K562 (cell line): ENCODE data around the gene SNCG. TPM values are rescaled to one million over a fixed set of nuclear protein-coding genes. Genes with fewer than 3 reads are reported as not detected.
A peak's percentile ranks its signal among the peaks of the same experiment; 100 is the strongest.

Source experiments
- ARID1B ChIP-seq: fragments of 450-650 bp; IDR thresholded peaks from 2 replicates; pipeline ENCODE4 v1.6.1; 2016; ENCODE audit warnings: antibody characterized with exemption, mild to moderate bottlenecking, inconsistent platforms
- BRF1 ChIP-seq: IDR thresholded peaks from 3 replicates; pipeline ENCODE4 v1.6.1; 2011; ENCODE audit warnings: borderline replicate concordance, mild to moderate bottlenecking; ENCODE audit not compliant: insufficient read length; ENCODE audit errors: extremely low read depth
- CBX8 ChIP-seq: fragments of 200-600 bp; sonication (generic); IDR thresholded peaks from 2 replicates; pipeline ENCODE4 v1.6.1; 2012; ENCODE audit warnings: borderline replicate concordance, mixed run types, low read depth, mild to moderate bottlenecking, moderate library complexity, mixed read lengths, low read length, control low read depth, inconsistent platforms; ENCODE audit not compliant: poor library complexity, severe bottlenecking; ENCODE audit errors: extremely low read depth
- CC2D1A ChIP-seq: fragments of 450-650 bp; IDR thresholded peaks from 2 replicates; pipeline ENCODE4 v1.6.1; 2017; ENCODE audit warnings: mild to moderate bottlenecking
- DIDO1 ChIP-seq: fragments of 450-650 bp; IDR thresholded peaks from 2 replicates; pipeline ENCODE4 v1.6.1; 2016; ENCODE audit warnings: low read depth, missing biosample characterization, missing genetic modification characterization
- ETV5 ChIP-seq: sonication (generic); formaldehyde crosslinking; IDR thresholded peaks from 2 replicates; pipeline ENCODE4 v1.4.0; 2020; ENCODE audit warnings: low read depth, mild to moderate bottlenecking, missing genetic modification reagents
- FOXA1 ChIP-seq: fragments of 450-650 bp; IDR thresholded peaks from 2 replicates; pipeline ENCODE4 v1.6.1; 2016; ENCODE audit warnings: mild to moderate bottlenecking, borderline replicate concordance
- FOXJ2 ChIP-seq: fragments of 200-800 bp; sonication (Bioruptor generic); IDR thresholded peaks from 2 replicates; pipeline ENCODE4 v1.6.1; 2016; ENCODE audit warnings: missing genetic modification characterization, missing compliant biosample characterization
- GATAD2B ChIP-seq: fragments of 450-650 bp; IDR thresholded peaks from 2 replicates; pipeline ENCODE4 v1.6.1; 2017; ENCODE audit warnings: mild to moderate bottlenecking, borderline replicate concordance
- MBD2 ChIP-seq: sonication (generic); IDR thresholded peaks from 2 replicates; pipeline ENCODE4 v1.6.1; 2016; ENCODE audit warnings: low read depth, borderline replicate concordance
- MTA2 ChIP-seq: fragments of 450-650 bp; IDR thresholded peaks from 2 replicates; pipeline ENCODE4 v1.6.1; 2016; ENCODE audit warnings: low read depth
- NONO ChIP-seq, 2 experiments: fragments of 200-400 bp in 1 of 2; fragments of 450-650 bp in 1 of 2; formaldehyde crosslinking in 1 of 2; IDR thresholded peaks; 2 replicates each; pipeline ENCODE4 v1.6.1; 2017; ENCODE audit warnings: low read depth in 2 of 2, mild to moderate bottlenecking in 2 of 2, moderate library complexity in 2 of 2, low read length in 1 of 2
- NR2F6 ChIP-seq: fragments of 450-650 bp; formaldehyde crosslinking; IDR thresholded peaks from 2 replicates; pipeline ENCODE4 v1.4.0; 2020; ENCODE audit warnings: mild to moderate bottlenecking
- TBL1XR1 ChIP-seq, 2 experiments: IDR thresholded peaks; 2 replicates each; pipeline ENCODE4 v1.6.1; 2012; ENCODE audit warnings: improper control_type of control experiment in 2 of 2, low read length in 2 of 2, mild to moderate bottlenecking in 1 of 2
- XRCC3 ChIP-seq: fragments of 450-650 bp; IDR thresholded peaks from 2 replicates; pipeline ENCODE4 v1.6.1; 2017; ENCODE audit warnings: mild to moderate bottlenecking, moderate library complexity
- ZBTB7A ChIP-seq: IDR thresholded peaks from 2 replicates; pipeline ENCODE4 v1.6.1; 2011; ENCODE audit warnings: low read depth, mild to moderate bottlenecking, low read length, moderate library complexity, borderline replicate concordance; ENCODE audit not compliant: control insufficient read depth
- ZC3H11A ChIP-seq: IDR thresholded peaks from 2 replicates; pipeline ENCODE4 v1.6.1; 2012; ENCODE audit warnings: low read depth, low read length, improper control_type of control experiment
- ZNF316 ChIP-seq: fragments of 450-650 bp; IDR thresholded peaks from 2 replicates; pipeline ENCODE4 v1.6.1; 2016
- ZNF41 ChIP-seq: fragments of 250-450 bp; sonication (Bioruptor Pico); conservative IDR thresholded peaks from 2 replicates; pipeline ENCODE4 v1.4.0; 2020; ENCODE audit warnings: mild to moderate bottlenecking
- ZNF431 ChIP-seq: sonication (generic); formaldehyde crosslinking; IDR thresholded peaks from 2 replicates; pipeline ENCODE4 v1.8.0; 2022; ENCODE audit warnings: mild to moderate bottlenecking, missing genetic modification reagents
- ZNF644 ChIP-seq: fragments of 200-800 bp; sonication (Bioruptor generic); IDR thresholded peaks from 2 replicates; pipeline ENCODE4 v1.6.1; 2016; ENCODE audit warnings: low read depth, missing genetic modification characterization, missing compliant biosample characterization
- ZNF79 ChIP-seq: fragments of 250-450 bp; sonication (Bioruptor Pico); IDR thresholded peaks from 2 replicates; pipeline ENCODE4 v1.4.0; 2020; ENCODE audit warnings: low read depth, mild to moderate bottlenecking, moderate library complexity
- polyA plus RNA-seq, 8 experiments: library from polyadenylated mRNA; depleted of rRNA in 4 of 8; stranded (reverse) in 5 of 8; unstranded in 3 of 8; fragments of >200 nt; fragmentation: Nextera tagmentation in 2 of 8; fragmentation: Illumina TruSeq in 1 of 8; extraction: Ambion mirVana in 2 of 8; extraction: Trizol in 1 of 8; gene quantifications; 2 replicates each; pipeline versions ENCODE4 v1.2.1 to v1.2.3, GENCODE V29; 2011 to 2014; ENCODE audit warnings: inconsistent platforms in 1 of 8, missing spikeins in 1 of 8
- total RNA-seq, 7 experiments: library from RNA; depleted of rRNA in 6 of 7; stranded (reverse); fragments of >200 nt in 6 of 7; fragmentation: Illumina TruSeq in 2 of 7; extraction: Trizol in 2 of 7; gene quantifications; 2 replicates each; pipeline versions ENCODE4 v1.2.1 to v1.2.3, GENCODE V29; 2011 to 2021; ENCODE audit warnings: low replicate concordance in 1 of 7
- TF ChIP-seq, protein P1 (sequence below): fragments of 450-650 bp; formaldehyde crosslinking; IDR thresholded peaks from 2 replicates; pipeline ENCODE4 v1.4.0; 2022; ENCODE audit warnings: missing genetic modification characterization
- TF ChIP-seq, protein P2 (sequence below): fragments of 250-450 bp; sonication (Bioruptor Pico); IDR thresholded peaks from 2 replicates; pipeline ENCODE4 v1.8.0; 2022; ENCODE audit warnings: moderate library complexity, mild to moderate bottlenecking, inconsistent platforms
- TF ChIP-seq, protein P3 (sequence below), 2 experiments: fragments of 250-450 bp in 1 of 2; fragments of 450-650 bp in 1 of 2; sonication (Bioruptor Pico) in 1 of 2; IDR thresholded peaks; 2 replicates each; pipeline versions ENCODE4 v1.6.1 to v1.8.0; 2016 to 2021; ENCODE audit warnings: mild to moderate bottlenecking in 2 of 2, moderate library complexity in 2 of 2, missing compliant biosample characterization in 1 of 2, missing genetic modification characterization in 1 of 2

The SNCG gene
- total and polyA plus RNA-seq, 9 of the 15 experiments (the other 6 are each of a cell fraction or from before 2014, with no cell fraction given) = 9.8 to 146 (median 93.6) TPM

DNA sequence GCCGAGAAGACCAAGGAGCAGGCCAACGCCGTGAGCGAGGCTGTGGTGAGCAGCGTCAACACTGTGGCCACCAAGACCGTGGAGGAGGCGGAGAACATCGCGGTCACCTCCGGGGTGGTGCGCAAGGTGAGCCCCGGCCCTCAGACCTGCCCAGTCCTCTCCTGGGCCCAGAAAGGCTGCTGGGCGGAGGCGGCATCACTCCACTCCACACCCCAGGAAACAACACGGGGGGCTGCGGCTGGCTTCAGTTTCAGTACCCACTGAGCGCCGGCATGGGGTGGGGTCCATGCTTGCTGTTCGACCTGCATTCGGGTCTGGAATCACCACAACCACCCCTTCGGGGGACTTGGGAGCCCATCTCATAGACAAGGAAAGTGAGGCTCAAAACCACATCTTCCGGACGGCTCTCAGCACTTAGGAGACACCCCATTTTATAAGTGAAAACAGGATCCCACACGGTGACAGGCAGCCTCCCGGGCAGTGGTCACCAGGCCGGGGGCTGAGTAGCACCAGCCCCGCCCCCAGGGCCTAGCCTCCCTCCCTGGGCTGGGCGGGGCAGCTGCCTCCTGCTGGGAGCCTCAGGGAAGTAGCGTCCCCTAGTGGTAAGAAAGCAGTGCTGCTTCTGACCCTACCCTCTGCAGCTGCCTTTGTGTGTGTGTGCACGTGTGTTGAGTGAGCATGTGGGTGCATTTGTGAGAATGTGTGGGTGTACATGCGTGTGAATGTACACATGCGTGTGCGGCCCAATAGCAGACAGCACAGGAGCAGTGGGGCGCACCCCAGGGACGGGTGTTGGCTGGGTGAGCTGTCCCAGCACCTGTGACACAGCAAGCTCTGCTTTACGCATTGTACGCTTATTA lies 1.8 kb downstream of the SNCG start (continued):
- TF ChIP-seq ZNF431 (CRISPR knock-in tag) (no peak), DIDO1 (tag) (no peak), MTA2 (no peak), ZBTB7A (peak; percentile 90), ZNF644 (no peak), GATAD2B (no peak), FOXJ2 (no peak), ZNF79 (CRISPR knock-in tag) (no peak), NR2F6 (CRISPR knock-in tag) (no peak), BRF1 (no peak), TBL1XR1 (IDR thresholded peaks at IDR 0.05; ENCODE audit: low read length in 2 of 2) (no peak), CC2D1A (no peak), NONO (IDR thresholded peaks at IDR 0.05; ENCODE audit: low read depth in 2 of 2, low read length in 1 of 2) (no peak), ZC3H11A (no peak), CBX8 (no peak), ARID1B (0 out of 2 replicates have a peak, but pooled peaks have one; percentile 17), ZNF316 (no peak), FOXA1 (no peak), ETV5 (CRISPR knock-in tag) (no peak), MBD2 (no peak), XRCC3 (no peak), ZNF41 (CRISPR knock-in tag) (no peak)
- TF ChIP-seq, protein P1, sequence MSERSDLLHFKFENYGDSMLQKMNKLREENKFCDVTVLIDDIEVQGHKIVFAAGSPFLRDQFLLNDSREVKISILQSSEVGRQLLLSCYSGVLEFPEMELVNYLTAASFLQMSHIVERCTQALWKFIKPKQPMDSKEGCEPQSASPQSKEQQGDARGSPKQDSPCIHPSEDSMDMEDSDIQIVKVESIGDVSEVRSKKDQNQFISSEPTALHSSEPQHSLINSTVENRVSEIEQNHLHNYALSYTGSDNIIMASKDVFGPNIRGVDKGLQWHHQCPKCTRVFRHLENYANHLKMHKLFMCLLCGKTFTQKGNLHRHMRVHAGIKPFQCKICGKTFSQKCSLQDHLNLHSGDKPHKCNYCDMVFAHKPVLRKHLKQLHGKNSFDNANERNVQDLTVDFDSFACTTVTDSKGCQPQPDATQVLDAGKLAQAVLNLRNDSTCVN (CRISPR knock-in tag) = no peak
- TF ChIP-seq, protein P2, sequence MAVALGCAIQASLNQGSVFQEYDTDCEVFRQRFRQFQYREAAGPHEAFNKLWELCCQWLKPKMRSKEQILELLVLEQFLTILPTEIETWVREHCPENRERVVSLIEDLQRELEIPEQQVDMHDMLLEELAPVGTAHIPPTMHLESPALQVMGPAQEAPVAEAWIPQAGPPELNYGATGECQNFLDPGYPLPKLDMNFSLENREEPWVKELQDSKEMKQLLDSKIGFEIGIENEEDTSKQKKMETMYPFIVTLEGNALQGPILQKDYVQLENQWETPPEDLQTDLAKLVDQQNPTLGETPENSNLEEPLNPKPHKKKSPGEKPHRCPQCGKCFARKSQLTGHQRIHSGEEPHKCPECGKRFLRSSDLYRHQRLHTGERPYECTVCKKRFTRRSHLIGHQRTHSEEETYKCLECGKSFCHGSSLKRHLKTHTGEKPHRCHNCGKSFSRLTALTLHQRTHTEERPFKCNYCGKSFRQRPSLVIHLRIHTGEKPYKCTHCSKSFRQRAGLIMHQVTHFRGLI = no peak
- TF ChIP-seq, protein P3, sequence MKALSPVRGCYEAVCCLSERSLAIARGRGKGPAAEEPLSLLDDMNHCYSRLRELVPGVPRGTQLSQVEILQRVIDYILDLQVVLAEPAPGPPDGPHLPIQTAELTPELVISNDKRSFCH (CRISPR knock-in tag; IDR thresholded peaks at IDR 0.05) = no peak
- TF ChIP-seq, protein P3 (tag; IDR thresholded peaks at IDR 0.05) = no peak
